Keratinocyte (primary cell): ENCODE measurements around the gene TAF1B. TPM values are rescaled to one million over a fixed set of nuclear protein-coding genes. Genes with fewer than 3 reads are reported as not detected.

Experiments
- DNase-seq: peaks from one replicate; pipeline ENCODE4 v3.0.0-alpha.2; 2011; ENCODE audit warnings: low read depth, missing footprints, low spot score
- FAIRE-seq: peaks from 2 replicates; lab custom pipeline; 2011; peaks lifted over from hg19 to GRCh38; lab: Jason Lieb, UNC
- H2AFZ ChIP-seq: 2 replicates; pipeline ENCODE4 v1.6.0; 2012; ENCODE audit warnings: low read length, control low read depth, inconsistent platforms; ENCODE audit not compliant: control insufficient read depth
- H3K27ac ChIP-seq: 2 replicates; pipeline ENCODE4 v1.5.1; 2011; ENCODE audit warnings: low read length; ENCODE audit not compliant: control insufficient read depth, insufficient read depth
- H3K27me3 ChIP-seq: 3 replicates; pipeline ENCODE4 v1.6.0; 2011; ENCODE audit warnings: low read length; ENCODE audit not compliant: control insufficient read depth, insufficient read depth; ENCODE audit errors: extremely low read depth
- H3K36me3 ChIP-seq, 2 experiments: 2 replicates in 1 of 2; 3 replicates in 1 of 2; pipeline ENCODE4 v1.5.1; 2011; ENCODE audit warnings: low read length in 2 of 2, mild to moderate bottlenecking in 1 of 2; ENCODE audit not compliant: control insufficient read depth in 2 of 2, insufficient read depth in 2 of 2; ENCODE audit errors: extremely low read depth in 1 of 2
- H3K4me1 ChIP-seq: 3 replicates; pipeline ENCODE4 v1.5.1; 2011; ENCODE audit warnings: low read length; ENCODE audit not compliant: control insufficient read depth, insufficient read depth; ENCODE audit errors: extremely low read depth
- H3K4me2 ChIP-seq: 3 replicates; pipeline ENCODE4 v1.6.0; 2011; ENCODE audit warnings: low read depth, low read length; ENCODE audit not compliant: control insufficient read depth, insufficient read depth; ENCODE audit errors: extremely low read depth
- H3K4me3 ChIP-seq, 3 experiments: fragments of 200-600 bp in 1 of 3; sonication (generic) in 1 of 3; 2 replicates in 2 of 3; 3 replicates in 1 of 3; pipeline ENCODE4 v1.5.1; 2011 to 2016; ENCODE audit warnings: low read length in 3 of 3, mild to moderate bottlenecking in 3 of 3, control low read depth in 2 of 3, inconsistent platforms in 1 of 3, low read depth in 1 of 3, mixed read lengths in 1 of 3, mixed run types in 1 of 3, moderate library complexity in 1 of 3; ENCODE audit not compliant: control insufficient read depth in 2 of 3, insufficient read depth in 2 of 3; ENCODE audit errors: extremely low read depth in 1 of 3
- H3K79me2 ChIP-seq: 2 replicates; pipeline ENCODE4 v1.6.0; 2012; ENCODE audit warnings: low read length; ENCODE audit not compliant: control insufficient read depth, insufficient read depth
- H3K9ac ChIP-seq: 3 replicates; pipeline ENCODE4 v1.6.0; 2011; ENCODE audit warnings: low read length; ENCODE audit not compliant: control insufficient read depth, insufficient read depth; ENCODE audit errors: extremely low read depth
- H3K9me1 ChIP-seq: 3 replicates; pipeline ENCODE4 v1.6.0; 2011; ENCODE audit warnings: low read length; ENCODE audit not compliant: control insufficient read depth, insufficient read depth; ENCODE audit errors: extremely low read depth
- H3K9me3 ChIP-seq: 2 replicates; pipeline ENCODE4 v1.5.1; 2012; ENCODE audit warnings: low read depth, low read length; ENCODE audit not compliant: control insufficient read depth
- H4K20me1 ChIP-seq: 3 replicates; pipeline ENCODE4 v1.6.0; 2011; ENCODE audit warnings: low read length; ENCODE audit not compliant: control insufficient read depth, insufficient read depth; ENCODE audit errors: extremely low read depth
- EZH2 ChIP-seq: IDR thresholded peaks from one replicate; pipeline ENCODE4 v1.6.1; 2012; ENCODE audit warnings: inconsistent platforms, mild to moderate bottlenecking, low read length, moderate library complexity
- dilution Hi-C: fragments of 300-500 bp; cut with MboI; formaldehyde crosslinking; loops from one replicate; pipeline ENCODE4 v1.7.0; 2020; ENCODE audit warnings: low sequenced_read_pairs; ENCODE audit not compliant: extremely low pct_ligation_motif_present
- polyA plus RNA-seq, 5 experiments: library from polyadenylated mRNA; depleted of rRNA in 3 of 5; stranded (reverse) in 3 of 5; stranded (forward) in 1 of 5; unstranded in 1 of 5; fragments of >200 nt; gene quantifications; 1 replicate in 1 of 5; 2 replicates in 3 of 5; 3 replicates in 1 of 5; pipeline versions ENCODE4 v1.2.1 to v1.2.3, GENCODE V29; 2011 to 2012; ENCODE audit warnings: missing spikeins in 2 of 5, low read depth in 1 of 5, low replicate concordance in 1 of 5
- TF ChIP-seq, protein P1 (sequence below), 3 experiments: IDR thresholded peaks in 1 of 3; conservative IDR thresholded peaks in 1 of 3; optimal IDR thresholded peaks in 1 of 3; 2 replicates in 2 of 3; 3 replicates in 1 of 3; pipeline versions ENCODE3 to v1.5.1; 2011; ENCODE audit warnings: low read length in 3 of 3, mild to moderate bottlenecking in 3 of 3, moderate library complexity in 2 of 3, control low read depth in 1 of 3, inconsistent platforms in 1 of 3; ENCODE audit not compliant: insufficient read depth in 2 of 3; ENCODE audit errors: extremely low read depth in 1 of 3

The TAF1B gene
- polyA plus RNA-seq, 1 donor (not counting 4 experiments of a cell fraction or from before 2014, with no cell fraction given) = 16.5 TPM

DNA sequence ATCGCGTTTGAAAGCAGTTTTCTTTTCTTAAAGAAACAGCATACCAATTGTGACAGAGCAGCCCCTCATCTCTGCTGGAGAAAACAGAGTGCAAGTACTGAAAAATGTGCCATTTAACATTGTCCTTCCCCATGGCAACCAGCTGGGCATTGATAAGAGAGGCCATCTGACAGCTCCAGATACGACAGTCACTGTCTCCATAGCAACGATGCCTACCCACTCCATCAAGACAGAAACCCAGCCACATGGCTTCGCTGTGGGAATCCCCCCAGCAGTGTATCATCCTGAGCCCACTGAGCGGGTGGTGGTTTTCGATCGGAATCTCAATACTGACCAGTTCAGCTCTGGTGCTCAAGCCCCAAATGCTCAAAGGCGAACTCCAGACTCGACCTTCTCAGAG is 117.7 kb downstream of the TAF1B start:
- H3K9me1 ChIP-seq = no peaks in the 10 kb centered on the region
- H3K27ac ChIP-seq = no peak overlapping the region
- TF ChIP-seq, protein P1, sequence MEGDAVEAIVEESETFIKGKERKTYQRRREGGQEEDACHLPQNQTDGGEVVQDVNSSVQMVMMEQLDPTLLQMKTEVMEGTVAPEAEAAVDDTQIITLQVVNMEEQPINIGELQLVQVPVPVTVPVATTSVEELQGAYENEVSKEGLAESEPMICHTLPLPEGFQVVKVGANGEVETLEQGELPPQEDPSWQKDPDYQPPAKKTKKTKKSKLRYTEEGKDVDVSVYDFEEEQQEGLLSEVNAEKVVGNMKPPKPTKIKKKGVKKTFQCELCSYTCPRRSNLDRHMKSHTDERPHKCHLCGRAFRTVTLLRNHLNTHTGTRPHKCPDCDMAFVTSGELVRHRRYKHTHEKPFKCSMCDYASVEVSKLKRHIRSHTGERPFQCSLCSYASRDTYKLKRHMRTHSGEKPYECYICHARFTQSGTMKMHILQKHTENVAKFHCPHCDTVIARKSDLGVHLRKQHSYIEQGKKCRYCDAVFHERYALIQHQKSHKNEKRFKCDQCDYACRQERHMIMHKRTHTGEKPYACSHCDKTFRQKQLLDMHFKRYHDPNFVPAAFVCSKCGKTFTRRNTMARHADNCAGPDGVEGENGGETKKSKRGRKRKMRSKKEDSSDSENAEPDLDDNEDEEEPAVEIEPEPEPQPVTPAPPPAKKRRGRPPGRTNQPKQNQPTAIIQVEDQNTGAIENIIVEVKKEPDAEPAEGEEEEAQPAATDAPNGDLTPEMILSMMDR (optimal IDR thresholded peaks at IDR 0.05 in 1 of 3, IDR thresholded peaks at IDR 0.05 in 1 of 3, conservative IDR thresholded peaks at IDR 0.05 in 1 of 3; ENCODE audit: extremely low read depth in 1 of 3, insufficient read depth in 2 of 3, low read length in 3 of 3) = no peak
- TF ChIP-seq EZH2 = no peak
- H2AFZ ChIP-seq = no peak overlapping the region
- no peaks in the 10 kb centered on the region for H4K20me1 ChIP-seq
- H3K27me3 ChIP-seq = no peaks in the 10 kb centered on the region
- DNase-seq = no peak
- FAIRE-seq = no peak
- no peaks in the 10 kb centered on the region for H3K9me3 ChIP-seq
- no peak overlapping the region for H3K4me3 ChIP-seq
- dilution Hi-C loops = no loop called here
- peaks cover 0 to 1% of the 10 kb centered on the region in 2 experiments for H3K36me3 ChIP-seq
- H3K9ac ChIP-seq = no peak overlapping the region
- H3K4me2 ChIP-seq = no peak overlapping the region
- no peaks in the 10 kb centered on the region for H3K4me1 ChIP-seq
- H3K79me2 ChIP-seq = no peaks in the 10 kb centered on the region

DNA sequence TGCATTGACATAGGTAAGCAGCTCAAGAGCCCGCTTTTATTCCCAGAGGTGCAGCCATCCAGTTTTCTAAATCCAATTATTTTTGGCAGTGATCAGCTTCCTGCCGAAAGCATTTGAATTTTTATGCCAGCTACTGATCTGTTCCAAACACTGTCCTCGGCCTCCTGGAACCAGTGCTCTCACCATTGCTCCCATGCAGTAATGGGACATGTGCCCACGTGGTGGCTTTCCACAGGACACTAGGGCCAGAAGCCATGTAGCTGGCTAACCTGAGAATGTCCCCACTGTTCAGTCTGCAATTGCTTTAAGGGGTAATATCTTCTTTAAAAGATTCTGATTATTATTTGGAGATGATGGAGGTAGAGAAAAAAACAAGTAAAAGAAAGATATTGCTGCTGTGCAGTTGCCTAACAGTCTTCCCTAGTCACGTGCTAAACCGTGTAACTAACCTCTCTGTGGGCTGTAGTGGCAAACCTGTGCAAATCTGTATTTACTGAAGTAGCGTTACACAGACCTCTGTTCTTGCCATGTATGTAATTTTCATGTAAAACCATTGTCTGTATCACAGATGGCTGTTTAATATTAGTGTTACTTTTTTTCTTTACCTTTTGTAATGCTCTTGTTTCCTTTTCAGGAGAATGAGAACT is 121.2 kb downstream of the TAF1B start:
- Histone ChIP-seq H3K9me3 (no peaks in the 10 kb centered on the region), H3K4me1 (no peaks in the 10 kb centered on the region), H3K4me2 (no peak overlapping the region), H3K27me3 (no peaks in the 10 kb centered on the region), H2AFZ (no peak overlapping the region), H4K20me1 (no peaks in the 10 kb centered on the region), H3K9me1 (no peaks in the 10 kb centered on the region), H3K4me3 (no peak overlapping the region), H3K36me3 (peaks cover 0 to 1% of the 10 kb centered on the region in 2 experiments), H3K27ac (no peak overlapping the region), H3K79me2 (no peaks in the 10 kb centered on the region), H3K9ac (no peak overlapping the region)
- DNase-seq (no peak), FAIRE-seq (no peak)
- dilution Hi-C loops = no loop called here
- TF ChIP-seq EZH2 = no peak
- TF ChIP-seq, protein P1 (optimal IDR thresholded peaks at IDR 0.05 in 1 of 3, IDR thresholded peaks at IDR 0.05 in 1 of 3, conservative IDR thresholded peaks at IDR 0.05 in 1 of 3; ENCODE audit: extremely low read depth in 1 of 3, insufficient read depth in 2 of 3, low read length in 3 of 3) = no peak
